SHP77 treated with DMSO at 0.1 percent for 48 hours (cell line): ENCODE results near the gene PTPRD.
"Not testable (repeated sequence)": the region's sequence is repeated elsewhere in the genome, so short reads cannot be mapped to it uniquely, and the experiment has no call there.

ENCODE experiments used
- DNase-seq: peaks from one replicate; lab custom pipeline; 2025; lab: John Stamatoyannopoulos, UW

The PTPRD gene

DNA sequence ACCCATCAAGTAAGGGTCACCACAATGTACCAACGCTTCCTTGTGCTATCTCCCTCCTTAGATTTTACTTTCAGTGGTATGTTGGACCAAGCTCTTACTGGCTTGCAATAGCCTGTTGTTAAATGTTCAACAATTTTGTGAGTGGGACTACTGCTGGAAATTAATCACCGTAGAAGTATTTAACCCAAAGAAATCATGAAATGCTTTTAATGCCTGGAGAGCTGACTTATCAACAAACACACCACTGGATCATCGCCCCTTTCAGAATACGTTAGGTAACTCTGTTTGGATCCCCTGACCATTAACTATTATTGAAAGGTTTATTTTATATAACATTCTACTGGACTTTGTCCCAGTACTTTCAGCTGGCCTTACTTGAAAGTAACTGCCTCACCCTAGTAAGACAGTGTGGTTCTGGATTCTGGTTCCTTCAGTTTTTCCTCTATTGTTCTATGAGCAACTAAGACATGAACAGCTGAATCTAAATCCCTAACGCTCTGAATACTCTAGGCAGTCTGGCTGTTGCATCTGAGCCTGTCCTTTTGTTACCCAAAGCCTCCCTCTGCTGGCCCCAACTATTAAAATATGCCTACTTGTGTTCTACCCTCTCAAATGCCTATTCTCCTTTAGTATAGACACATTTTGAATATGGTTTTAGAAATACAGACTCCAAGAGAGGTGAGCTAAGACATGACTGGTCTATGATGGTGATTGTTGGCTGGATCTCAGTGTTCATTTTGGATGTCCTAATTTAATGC lies 1609.8 kb downstream of the PTPRD start:
- no peak for DNase-seq

DNA sequence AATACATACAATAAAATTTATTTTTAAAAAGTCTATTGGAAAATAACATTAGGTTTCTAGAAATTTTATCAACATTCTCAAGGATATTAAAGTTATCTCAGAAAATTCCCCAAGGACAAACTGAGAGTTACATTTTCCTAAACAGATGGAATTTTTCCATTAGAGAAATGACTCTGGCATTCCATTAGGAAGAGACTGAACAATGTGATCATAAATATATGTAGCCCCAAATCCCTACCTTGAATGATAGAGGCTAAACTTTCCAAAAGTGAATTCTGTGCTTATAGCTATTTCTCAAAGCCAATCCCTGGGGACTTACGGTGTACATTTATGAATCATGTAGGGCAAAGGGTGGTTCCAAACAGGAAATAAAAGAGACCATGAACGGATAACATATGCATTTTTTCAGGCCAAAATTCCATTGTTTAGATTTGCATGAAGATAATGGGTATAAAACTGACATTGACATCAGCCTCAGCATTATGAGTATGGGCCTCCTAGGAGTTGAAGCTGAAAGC lies 1632.2 kb downstream of the PTPRD start:
- DNase-seq = no peak

DNA sequence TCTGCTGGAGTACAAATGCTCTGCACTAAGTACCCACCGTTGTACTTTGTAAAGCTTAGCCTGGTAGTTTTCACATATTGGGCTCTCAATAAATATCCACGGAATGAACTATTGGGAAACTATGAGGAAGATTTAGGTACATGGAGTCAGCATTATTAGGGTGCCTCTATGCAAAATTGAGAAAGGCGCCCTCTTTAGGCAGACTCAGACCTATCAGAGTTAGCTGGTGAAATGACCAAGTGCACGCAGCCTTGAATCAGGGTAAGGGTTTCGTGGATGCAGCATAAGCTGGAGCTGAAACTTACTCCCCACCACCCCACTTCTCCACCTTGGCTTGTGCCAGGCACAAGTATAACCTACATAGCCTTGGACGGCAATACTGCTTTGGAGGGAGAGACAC lies 1634.5 kb downstream of the PTPRD start:
- DNase-seq = no peak

DNA sequence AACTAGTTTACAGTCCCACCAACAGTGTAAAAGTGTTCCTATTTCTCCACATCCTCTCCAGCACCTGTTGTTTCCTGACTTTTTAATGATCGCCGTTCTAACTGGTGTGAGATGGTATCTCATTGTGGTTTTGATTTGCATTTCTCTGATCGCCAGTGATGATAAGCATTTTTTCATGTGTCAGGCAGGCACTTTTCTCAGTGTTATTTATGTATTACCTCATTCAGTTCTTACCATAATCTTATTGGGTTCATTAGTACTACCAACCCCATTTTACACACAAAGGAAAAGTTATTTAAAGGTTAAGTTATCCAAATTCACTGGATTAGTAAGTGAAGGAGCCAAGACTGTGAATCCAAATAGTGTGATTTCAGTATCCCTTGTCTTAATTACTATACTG lies 1644.5 kb downstream of the PTPRD start:
- DNase-seq = not testable (repeated sequence)

DNA sequence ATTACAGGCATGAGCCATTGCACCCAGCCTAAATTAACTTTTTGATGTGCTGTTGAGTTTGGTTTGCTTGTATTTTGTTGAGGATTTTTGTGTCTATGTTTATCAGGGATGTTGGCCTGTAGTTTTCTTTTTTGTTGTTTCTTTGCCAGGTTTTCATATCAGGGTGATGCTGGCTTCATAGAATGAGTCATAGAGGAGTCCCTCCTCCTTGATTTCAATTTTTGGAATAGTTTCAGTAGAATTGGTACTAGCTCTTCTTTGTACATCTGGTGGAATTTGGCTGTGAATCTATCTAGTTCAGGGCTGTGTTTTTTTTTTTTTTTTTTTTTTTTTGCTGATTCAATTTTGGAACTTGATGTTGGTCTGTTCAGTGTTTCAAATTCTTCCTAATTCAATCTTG lies 1648.9 kb downstream of the PTPRD start:
- DNase-seq = no peak

DNA sequence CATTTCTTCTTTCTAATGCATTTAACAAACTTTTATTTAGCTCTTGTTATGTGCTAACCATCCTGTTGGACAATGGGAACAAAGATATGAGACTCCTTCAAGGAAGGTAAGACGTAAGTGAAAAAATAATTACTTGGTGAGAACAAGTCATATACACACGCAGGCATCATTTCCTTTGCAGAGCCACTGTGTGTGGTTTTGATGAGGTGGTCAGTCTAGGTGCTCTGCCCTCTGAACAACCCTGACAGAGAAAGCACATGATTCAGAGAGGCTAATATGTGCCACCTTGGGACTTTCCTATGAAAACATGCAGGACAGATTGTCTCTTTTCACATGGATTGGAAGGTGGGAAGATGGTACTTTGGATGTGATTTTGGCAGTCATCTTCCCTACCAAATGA lies 1650.7 kb downstream of the PTPRD start:
- no peak for DNase-seq

DNA sequence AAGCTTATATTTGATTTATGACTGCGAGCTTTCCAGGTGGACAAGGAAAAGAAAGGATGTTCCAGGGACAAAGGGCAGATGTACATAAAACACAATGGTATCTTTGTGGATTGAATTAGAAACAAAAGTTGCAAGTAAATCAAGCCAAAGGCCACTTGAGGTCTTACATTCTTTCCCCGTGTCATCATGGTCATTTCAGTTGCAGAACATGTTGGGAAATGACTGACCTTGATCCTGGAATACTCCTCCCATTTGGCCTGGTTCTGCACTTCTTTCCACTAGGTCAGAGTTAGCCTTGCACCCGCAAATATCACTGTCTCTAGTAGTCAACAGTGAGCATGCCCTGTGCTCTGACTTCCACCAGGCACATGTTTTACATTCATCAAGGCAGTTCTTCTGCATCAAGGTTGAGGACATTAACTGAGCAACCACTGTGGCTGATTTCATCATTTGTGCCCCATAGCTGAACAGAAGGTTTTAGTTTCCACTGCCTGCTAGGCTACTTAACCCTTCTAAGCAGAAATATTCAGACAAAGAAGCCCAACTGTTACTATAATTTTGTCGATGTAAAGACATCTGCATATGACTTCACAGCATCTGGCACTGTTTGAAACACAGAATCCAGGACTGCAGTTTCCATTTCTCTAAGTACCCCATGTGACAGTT lies 1651.5 kb downstream of the PTPRD start:
- DNase-seq = no peak

DNA sequence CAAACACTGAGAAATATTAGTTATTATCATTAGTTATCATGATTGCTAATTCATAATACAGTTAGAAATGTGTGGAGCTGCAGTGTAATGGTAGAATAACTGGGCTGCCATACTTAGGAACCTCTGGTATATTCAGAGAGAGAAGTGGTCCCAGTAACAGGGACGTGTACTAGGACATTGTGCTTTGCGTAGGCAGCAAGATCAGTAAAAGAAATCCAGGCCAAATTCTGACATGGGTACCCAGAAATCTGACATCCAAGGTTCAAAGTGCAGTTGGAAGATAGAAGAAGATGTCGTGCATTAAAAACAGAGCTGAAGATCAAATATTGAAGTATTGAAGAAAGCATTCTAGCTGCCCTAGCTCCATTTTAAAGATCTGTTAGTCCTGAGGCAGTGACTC lies 1652.5 kb downstream of the PTPRD start:
- no peak for DNase-seq

DNA sequence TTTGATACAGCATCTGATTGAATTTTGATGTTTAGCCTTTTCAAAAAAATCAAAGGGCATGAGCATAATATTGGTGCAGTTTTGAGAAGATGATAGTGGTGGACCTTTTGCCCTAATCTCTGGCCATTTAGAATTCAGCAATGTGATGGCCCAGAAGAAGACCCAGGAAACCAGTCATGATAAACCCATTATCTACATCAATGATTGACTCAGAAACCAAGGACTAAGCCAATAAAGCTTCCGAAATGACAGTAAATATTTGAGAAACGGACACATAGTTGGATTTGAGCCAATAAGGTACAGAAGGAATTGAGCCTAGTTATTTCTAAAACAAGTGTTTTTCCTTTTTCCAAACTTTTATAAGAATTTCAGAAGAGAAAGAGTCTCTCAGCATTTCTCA lies 1654.4 kb downstream of the PTPRD start:
- no peak for DNase-seq

DNA sequence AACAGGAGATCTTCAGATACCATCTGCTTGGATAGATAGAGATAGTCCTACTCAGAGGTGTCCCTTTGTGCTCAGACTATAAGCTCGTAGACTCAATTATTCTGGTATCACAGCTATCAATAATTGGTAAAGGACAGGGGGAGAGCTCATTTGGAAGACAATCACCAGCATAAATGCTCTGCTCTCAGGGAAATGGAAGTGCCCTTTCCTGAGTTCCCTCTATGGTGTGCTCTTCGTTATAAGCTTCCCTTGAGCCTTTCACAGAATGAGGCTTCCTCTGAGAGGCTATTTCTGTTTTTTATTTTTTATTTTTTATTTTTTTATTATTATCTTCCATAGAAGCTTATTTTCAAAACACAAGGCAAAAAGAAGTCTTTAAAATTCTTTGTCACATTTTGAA lies 1657.5 kb downstream of the PTPRD start:
- DNase-seq = no peak

DNA sequence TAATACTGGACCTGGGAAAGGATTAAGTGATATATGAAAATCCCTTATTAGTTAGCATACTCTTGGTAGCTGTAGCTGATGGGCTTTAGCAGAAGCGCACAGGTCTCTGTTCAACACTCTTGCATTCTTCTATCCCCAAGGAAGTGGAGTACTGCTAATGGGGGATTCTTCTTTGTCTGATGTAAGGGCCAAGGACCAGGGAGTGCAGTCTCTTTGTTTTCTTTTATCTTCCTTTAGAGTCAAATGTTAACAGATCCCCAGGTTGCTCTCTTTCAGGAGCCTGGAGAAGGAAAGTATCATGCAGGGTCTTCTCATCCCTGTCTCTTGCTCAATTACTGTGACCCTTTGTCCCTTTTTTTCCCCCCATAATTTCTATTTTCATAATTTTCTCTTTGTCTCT lies 1666.3 kb downstream of the PTPRD start:
- no peak for DNase-seq

DNA sequence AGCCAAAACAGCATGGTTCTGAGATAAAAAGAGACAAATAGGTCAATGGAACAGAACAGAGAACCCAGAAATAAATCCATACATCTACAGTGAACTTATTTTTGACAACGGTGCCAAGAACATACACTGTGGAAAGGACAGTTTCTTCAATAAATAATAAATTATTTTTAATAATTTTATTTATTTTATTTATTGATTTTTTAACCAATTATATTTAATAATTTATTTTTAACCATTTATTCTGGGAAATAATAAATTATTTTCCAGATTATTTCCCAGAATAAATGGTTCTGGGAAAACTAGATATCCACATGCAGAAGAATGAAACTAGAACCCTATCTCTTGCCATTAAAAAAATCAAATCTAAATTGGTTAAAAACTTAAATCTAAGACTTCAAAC lies 1669.4 kb downstream of the PTPRD start:
- no peak for DNase-seq

DNA sequence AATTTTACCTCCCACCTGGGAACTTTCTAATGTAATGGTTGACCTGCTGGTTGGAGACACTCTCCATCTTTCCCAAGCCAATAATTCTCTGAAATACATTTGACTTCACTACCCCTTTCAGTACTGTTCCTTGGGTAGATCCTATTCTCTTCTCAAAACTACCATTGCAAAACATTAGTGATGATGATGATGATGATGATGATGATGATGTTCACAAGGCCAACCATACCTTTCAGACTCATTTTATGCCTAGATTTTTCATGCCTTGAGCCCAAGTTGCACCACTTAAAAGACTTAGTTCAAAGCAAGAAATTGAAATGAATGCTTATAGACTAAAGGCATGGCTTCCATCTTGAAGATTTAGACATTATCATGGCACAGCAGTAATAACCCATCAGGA lies 1672.2 kb downstream of the PTPRD start:
- no peak for DNase-seq

DNA sequence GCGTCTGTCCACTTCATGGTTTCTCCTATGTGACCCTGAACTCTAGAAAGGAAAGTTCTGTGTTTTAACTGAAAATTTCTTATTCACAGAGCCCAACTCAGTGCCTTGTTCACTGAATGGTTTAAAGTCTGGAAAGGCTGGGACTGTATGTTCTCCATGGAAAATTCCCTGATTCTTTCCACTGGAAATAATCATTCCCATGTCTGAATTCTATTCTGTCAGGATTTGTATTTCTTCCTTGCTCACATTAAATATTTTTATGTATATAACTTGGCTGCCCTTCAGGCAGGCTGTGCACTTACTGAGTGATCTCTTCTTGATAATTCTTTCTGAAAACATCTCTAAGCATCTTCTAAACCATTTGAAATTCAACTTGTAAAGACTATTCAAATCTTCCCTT lies 1686.3 kb downstream of the PTPRD start:
- DNase-seq = no peak

DNA sequence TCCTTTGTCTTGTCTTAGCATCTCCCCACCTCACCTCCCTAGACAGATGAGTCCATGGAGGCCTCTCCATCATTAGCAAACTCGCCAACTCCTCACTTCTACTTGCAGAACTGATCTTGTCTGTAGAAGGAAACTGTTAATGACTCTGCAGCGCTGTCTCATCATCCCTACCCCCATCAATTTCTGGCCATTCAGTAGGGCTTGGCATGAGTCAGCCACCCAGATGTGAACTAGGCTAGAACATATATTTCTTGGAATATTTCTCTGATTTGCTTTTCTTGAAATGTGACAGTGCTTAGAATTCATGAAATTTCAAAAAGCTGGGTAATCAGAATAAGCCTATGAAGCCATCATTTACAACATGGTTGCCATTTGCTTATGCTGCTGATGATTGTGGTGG lies 1688.2 kb downstream of the PTPRD start:
- no peak for DNase-seq

DNA sequence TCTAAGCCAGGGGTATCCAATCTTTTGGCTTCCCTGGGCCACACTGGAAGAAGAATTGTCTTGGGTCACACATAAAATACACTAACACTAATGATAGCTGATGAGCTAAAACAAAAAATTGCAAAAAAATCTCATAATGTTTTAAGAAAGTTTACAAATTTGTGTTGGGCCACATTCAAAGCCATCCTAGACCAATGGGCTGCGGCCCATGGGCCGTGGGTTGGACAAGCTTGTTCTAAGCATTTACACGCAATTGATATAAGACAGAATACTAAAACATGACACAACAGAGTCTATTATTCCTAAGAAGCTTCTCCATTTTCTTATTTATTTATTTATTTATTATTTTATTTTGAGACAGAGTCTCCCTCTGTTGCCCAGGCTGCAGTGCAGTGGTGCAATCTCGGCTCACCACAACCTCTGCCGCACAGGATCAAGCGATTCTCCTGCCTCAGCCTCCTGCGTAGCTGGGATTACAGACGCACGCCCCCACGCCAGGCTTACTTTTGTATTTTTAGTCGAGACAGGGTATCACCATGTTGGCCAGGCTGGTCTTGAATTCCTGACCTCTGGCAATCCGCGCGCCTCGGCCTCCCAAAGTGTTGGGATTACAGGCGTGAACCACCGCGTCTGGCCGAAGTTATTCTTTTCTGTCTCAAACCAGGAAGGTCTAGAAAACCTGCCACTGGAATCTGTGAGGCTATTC lies 1692.2 kb downstream of the PTPRD start:
- DNase-seq = not testable (repeated sequence)

DNA sequence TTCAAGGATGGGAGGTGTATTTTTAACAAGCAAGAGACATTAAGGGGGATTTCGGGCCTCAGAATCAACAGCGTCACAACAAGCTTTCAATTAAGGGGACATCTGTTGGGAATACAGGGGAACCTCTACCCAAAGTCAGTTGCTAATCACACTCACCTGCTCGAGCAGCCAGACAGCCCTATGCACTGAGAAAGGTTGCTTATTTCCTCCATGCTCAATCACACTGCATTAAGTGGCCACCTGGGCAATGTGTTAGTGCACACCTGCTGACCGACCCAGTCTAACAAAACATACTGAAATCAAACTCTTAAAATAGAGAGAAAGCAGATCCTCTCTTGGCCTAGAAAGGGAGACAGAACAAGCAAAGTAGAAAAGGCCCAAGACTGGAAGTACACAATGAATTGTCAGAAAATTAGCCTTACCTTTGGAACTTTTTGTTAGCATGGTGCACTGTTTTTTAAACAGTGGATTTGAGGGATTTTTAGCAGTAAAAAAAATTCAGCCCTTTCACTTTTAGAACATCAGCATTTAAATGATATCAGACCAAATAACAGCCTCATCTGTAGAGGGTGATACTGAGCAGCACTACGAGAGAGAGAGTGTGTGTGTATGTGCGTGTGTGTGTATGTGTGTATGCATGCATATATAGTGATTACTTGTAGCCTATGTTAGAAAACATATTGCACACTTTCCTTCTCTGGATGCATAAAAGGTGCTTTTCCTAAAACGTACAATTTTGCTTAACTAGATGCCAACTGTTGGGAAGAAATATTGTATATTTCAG lies 1694.7 kb downstream of the PTPRD start:
- no peak for DNase-seq

DNA sequence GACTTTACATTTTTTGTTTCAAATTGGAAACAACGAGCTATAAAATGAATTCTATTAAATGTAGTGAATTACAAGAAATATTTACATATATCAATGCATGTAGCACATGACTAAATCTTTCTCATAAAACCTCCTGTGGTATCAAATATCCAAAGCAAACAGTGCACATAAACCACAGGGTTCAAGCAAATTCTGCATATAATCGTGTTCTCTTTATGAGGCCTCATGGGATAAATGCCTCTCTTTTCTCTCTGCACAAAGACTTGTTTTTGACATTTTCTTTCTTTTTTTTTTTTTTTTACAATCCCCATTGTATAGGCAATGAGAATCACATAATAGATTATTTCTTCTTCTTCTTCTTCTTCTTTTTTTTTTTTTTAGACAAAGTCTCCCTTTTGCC lies 1696.0 kb downstream of the PTPRD start:
- no peak for DNase-seq

DNA sequence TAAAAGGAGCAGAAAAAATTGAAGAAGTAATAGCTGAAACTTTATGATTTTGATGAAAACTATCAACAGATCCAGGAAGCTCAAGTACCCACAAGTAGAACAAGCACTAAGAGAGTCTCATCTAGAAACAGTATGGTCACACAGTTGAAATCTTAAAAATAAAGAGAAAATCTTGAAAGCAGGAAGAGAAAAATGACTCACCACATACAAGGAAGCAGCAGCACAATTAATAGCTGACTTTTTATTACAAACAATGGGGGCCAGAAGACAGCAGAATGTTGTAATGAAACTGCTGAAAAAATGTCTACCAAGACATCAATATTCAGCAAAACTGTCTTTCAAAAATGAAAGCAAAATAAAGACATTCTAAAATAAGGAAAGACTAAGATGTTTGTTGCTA lies 1704.9 kb downstream of the PTPRD start:
- no peak for DNase-seq

DNA sequence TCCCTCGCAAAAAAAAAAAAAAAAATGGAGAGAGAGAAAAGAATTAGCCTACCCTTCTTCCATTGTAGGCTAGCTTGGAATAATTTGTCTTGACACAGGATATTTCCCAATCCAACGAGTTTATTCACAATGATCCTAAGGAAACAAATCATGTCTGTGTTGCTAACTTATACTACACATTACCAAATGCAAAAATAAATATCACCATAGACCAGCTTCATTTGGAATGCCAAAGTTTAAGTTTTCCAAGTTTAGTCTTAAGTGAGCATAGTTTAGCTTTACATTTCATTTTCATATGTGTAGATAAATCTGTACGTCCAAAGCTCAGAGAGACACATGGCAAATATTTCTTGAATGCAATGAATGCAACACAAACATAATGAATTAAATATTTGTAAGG lies 1707.1 kb downstream of the PTPRD start:
- DNase-seq = no peak

DNA sequence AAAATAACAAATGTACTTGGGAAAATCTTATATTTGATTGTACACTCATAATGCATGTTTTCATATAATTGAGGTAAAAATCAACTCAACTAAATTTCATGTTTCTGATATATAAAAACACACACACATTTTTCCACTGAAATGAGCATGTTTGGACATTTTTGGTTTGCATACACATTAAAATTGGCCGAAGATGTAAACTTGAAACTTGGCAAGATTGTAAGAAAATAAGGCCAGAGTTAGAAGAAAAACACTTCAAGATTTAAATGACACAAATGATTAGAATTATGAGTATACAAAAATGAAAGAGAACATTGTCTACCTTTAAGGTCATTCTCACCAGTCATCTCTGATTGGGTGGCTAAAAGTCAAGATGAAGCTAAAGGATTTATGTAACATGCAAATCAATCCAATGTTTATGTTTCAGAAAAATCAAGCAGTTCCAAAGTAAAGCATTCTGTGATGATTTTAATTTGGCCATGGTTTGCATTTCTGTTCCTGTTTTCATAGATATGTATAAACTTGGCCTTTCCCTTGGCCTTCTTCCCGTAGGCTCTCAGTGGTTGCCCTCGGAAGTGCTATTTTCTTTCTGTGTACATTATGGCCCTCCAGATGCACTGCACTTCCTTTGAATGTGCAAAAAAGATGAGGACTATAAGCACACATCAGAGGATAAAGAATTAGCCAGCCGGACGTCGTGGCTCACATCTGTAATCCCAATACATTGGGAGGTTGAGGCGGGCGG lies 1707.9 kb downstream of the PTPRD start:
- DNase-seq = no peak

DNA sequence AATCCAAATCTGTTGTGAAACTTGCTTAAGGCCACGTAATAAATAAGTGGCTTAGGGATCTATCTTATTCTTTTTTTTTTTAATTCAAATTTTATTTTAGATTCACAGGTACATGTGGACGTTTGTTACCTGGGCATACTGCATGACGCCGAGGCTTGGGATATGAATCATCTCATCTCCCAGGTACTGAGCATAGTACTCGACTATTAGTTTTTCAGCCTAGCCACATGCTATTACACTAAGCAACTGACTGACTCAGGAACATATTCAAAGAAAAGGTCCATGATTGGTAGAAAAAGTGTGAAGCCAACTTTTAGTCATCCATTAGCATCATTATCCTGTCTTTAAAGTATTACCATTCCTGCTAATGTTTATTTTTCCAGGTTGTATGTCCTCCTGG lies 1709.7 kb downstream of the PTPRD start:
- DNase-seq = no peak
